ENCODE results near the gene PARP6. TPM values are rescaled to one million over a fixed set of nuclear protein-coding genes. Genes with fewer than 3 reads are reported as not detected.

The PARP6 gene
- total and polyA plus RNA-seq, 8 donors, result 29.6 to 101 (median 63.6) TPM

DNA sequence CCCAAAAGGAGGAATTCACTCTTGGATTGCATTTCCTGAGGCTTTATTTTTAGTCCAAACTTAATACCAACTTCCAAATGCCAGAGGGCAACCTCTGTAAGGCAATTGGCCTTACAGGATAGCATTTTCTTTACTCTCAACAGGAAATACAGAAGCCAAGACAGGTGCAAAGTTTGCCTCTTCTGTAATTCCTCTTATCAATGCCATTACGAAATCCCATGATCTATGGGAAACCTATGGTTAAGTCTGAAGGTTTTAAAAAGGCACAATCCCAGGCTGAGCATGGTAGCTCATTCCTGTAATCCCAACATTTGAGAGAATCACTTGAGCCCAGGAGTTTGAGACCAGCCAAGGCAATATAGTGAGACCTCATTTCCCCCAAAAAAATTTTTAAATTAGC is 56.3 kb downstream of the PARP6 start:
- TF ChIP-seq POLR2AphosphoS5 (IDR thresholded peaks at IDR 0.05) (no peak), POLR2A (IDR thresholded peaks at IDR 0.05) (no peak), EP300 (IDR thresholded peaks at IDR 0.05) (no peak)
- TF ChIP-seq, protein P1, sequence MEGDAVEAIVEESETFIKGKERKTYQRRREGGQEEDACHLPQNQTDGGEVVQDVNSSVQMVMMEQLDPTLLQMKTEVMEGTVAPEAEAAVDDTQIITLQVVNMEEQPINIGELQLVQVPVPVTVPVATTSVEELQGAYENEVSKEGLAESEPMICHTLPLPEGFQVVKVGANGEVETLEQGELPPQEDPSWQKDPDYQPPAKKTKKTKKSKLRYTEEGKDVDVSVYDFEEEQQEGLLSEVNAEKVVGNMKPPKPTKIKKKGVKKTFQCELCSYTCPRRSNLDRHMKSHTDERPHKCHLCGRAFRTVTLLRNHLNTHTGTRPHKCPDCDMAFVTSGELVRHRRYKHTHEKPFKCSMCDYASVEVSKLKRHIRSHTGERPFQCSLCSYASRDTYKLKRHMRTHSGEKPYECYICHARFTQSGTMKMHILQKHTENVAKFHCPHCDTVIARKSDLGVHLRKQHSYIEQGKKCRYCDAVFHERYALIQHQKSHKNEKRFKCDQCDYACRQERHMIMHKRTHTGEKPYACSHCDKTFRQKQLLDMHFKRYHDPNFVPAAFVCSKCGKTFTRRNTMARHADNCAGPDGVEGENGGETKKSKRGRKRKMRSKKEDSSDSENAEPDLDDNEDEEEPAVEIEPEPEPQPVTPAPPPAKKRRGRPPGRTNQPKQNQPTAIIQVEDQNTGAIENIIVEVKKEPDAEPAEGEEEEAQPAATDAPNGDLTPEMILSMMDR (IDR thresholded peaks at IDR 0.05), result no peak
- intact Hi-C loops (cut with DNase I; ENCODE audit: low total_unique reads), result no loop called here
- Histone ChIP-seq H3K4me1 (peaks cover 0 to 34% (median 9%) of the 10 kb centered on the region in 4 donors), H3K4me3 (no peak overlapping the region), H3K27me3 (no peaks in the 10 kb centered on the region), H3K9me3 (no peaks in the 10 kb centered on the region), H3K27ac (no peak overlapping the region), H3K36me3 (peaks cover 69 to 100% (median 88%) of the 10 kb centered on the region in 4 donors)
- no peak for DNase-seq
- 56 to 82% (median 71%) methylated on average over 1 of the region's 1 CpG for WGBS, 5 donors

DNA sequence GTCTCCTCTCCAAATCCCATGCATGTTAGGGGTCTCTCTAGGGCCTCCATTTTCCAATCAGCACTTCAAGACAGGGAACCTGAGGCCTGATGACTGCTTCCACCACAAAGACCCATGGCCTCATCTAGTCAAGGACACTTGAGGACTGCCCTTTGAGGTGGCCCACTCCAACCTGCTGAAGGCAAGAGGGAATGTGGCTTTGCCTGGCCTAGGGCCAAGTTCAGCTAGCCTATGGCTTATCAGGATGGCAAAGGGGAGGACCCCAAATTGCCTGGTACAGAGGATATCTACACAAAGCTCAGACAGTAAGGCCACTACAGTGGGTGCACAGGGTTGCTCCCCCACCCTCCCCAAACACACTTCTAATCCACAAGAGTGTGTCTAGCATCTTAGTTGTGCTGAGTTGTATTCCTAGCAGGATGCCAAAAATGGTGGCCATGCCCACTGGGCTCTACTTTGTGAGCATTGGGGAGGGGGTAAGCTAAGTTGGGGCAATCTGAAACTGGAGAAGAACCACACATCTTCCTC is 64.7 kb downstream of the PARP6 start:
- H3K36me3 ChIP-seq, result peaks cover 93 to 100% (median 99%) of the 10 kb centered on the region in 4 donors
- TF ChIP-seq POLR2A (IDR thresholded peaks at IDR 0.05), result no peak
- no peak for TF ChIP-seq EP300 (IDR thresholded peaks at IDR 0.05)
- TF ChIP-seq POLR2AphosphoS5 (IDR thresholded peaks at IDR 0.05), result no peak
- TF ChIP-seq, protein P1 (IDR thresholded peaks at IDR 0.05), result no peak

DNA sequence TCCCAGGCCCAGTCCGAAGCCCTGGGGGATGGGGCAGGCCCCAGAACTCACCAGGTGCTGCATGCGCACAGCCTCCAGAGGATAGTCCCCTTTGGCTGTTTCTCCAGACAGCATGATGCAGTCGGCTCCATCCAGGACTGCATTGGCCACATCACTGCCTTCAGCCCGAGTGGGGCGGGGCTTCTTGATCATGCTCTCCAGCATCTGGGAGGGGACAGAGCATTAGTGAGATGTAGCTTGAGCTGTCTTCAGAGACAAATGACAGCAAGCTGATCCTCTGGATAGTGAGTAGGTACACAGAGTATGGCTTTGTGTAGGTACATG is 65.7 kb downstream of the PARP6 start:
- no peak overlapping the region for H3K4me3 ChIP-seq
- no peak for TF ChIP-seq EP300 (IDR thresholded peaks at IDR 0.05)
- TF ChIP-seq POLR2A (IDR thresholded peaks at IDR 0.05), result no peak
- no peak for TF ChIP-seq POLR2AphosphoS5 (IDR thresholded peaks at IDR 0.05)
- TF ChIP-seq, protein P1 (IDR thresholded peaks at IDR 0.05), result no peak
- no peak overlapping the region for H3K27ac ChIP-seq
- H3K9me3 ChIP-seq, result no peaks in the 10 kb centered on the region
- peaks cover 8 to 32% (median 17%) of the 10 kb centered on the region in 4 donors for H3K4me1 ChIP-seq
- no peak for DNase-seq
- peaks cover 93 to 100% (median 99%) of the 10 kb centered on the region in 4 donors for H3K36me3 ChIP-seq
- H3K27me3 ChIP-seq, result no peaks in the 10 kb centered on the region
- intact Hi-C loops (cut with DNase I; ENCODE audit: low total_unique reads), result no loop called here
- WGBS, 5 donors, result 88 to 94% (median 91%) methylated on average over 1 to 5 of the region's 5 CpGs

More for the DNA sequence above, 64.7 kb downstream of the PARP6 start:
- no peaks in the 10 kb centered on the region for H3K9me3 ChIP-seq
- H3K4me3 ChIP-seq, result no peak overlapping the region
- intact Hi-C loops (cut with DNase I; ENCODE audit: low total_unique reads), result no loop called here
- H3K27ac ChIP-seq, result no peak overlapping the region
- H3K27me3 ChIP-seq, result no peaks in the 10 kb centered on the region
- H3K4me1 ChIP-seq, result peaks cover 8 to 28% (median 17%) of the 10 kb centered on the region in 4 donors
- DNase-seq, result no peak

DNA sequence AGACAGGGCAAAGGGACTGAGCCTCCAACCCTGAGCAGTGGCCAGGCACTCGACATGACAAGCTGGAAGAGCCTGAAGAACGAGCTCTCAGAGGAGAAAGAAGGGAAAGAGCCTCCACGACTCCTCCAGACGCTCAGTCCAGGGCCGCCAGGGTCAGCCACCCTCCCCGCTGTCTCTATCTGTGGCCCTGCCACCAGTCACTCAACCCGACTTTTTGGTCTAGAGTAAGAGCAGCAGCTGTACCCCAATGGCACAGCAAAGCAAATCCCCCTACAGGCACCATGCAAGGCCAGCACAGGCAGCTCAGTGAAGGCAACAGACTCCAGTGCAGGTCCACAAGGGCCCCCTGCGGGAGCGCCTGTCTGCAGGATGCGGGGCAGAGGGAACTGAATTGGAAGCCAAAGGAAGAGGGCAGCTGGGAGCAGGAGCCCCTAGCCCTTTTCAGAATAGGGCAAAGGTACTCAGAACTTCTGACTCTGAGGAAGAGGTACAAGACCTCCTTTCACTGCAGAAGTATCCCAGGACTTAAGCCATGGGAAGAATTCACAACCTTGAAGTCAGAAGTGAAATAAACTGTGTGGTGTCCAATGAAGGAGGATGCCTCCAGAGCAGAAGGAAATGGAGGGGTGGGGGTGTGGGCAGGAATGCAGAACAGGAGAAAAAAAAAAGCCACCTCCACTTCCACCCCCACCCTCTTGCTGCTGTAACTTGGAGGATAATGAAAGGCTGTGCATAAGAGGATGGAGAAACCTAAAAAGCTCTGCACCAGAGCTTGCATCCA is 66.3 kb downstream of the PARP6 start:
- TF ChIP-seq, protein P1 (IDR thresholded peaks at IDR 0.05), result no peak
- TF ChIP-seq EP300 (IDR thresholded peaks at IDR 0.05) (no peak), POLR2AphosphoS5 (IDR thresholded peaks at IDR 0.05) (no peak), POLR2A (IDR thresholded peaks at IDR 0.05) (no peak)
- H3K27ac ChIP-seq, result no peak overlapping the region
- peaks cover 93 to 100% (median 99%) of the 10 kb centered on the region in 4 donors for H3K36me3 ChIP-seq
- no peaks in the 10 kb centered on the region for H3K27me3 ChIP-seq
- intact Hi-C loops (cut with DNase I; ENCODE audit: low total_unique reads), result no loop called here
- no peaks in the 10 kb centered on the region for H3K9me3 ChIP-seq
- 84 to 92% (median 88%) methylated on average over 10 of the region's 10 CpGs for WGBS, 5 donors
- H3K4me1 ChIP-seq, result peaks cover 8 to 32% (median 17%) of the 10 kb centered on the region in 4 donors
- DNase-seq, result no peak
- no peak overlapping the region for H3K4me3 ChIP-seq

Measured in stomach (tissue), 9 donors.